OCI-LY7 (cell line): Measurements from ENCODE around the gene TBX6. TPM values are rescaled to one million over a fixed set of nuclear protein-coding genes. Genes with fewer than 3 reads are reported as not detected.
A peak's percentile ranks its signal among the peaks of the same experiment; 100 is the strongest.

ENCODE experiments used
- BruUV-seq: library from RNA; stranded (reverse); fragments of 400-500 nt; replicated peaks from 2 replicates; lab custom pipeline; 2021; lab: Mats Ljungman, UMichigan
- CTCF ChIA-PET: fragments of 300-600 bp; sonication (Branson Sonifier 250); formaldehyde crosslinking; loops from one replicate; lab custom pipeline; 2022; ENCODE audit warnings: antibody characterized with exemption; ENCODE audit not compliant: unreplicated experiment; lab: Charles Lee
- POLR2A ChIA-PET: fragments of 300-600 bp; sonication (Branson Sonifier 250); formaldehyde crosslinking; loops from one replicate; lab custom pipeline; 2022; ENCODE audit warnings: antibody characterized with exemption; lab: Charles Lee
- DNase-seq: peaks from one replicate; pipeline ENCODE4 v3.0.0-alpha.2; 2015; ENCODE audit warnings: low spot score
- H2AFZ ChIP-seq: fragments of 200-600 bp; sonication (generic), shearing (Covaris generic); 2 replicates; pipeline ENCODE4 v1.6.1; 2014; ENCODE audit warnings: mild to moderate bottlenecking, antibody characterized with exemption, low read length, moderate library complexity
- H3K27ac ChIP-seq: fragments of 200-600 bp; sonication (generic); 2 replicates; pipeline ENCODE4 v1.5.1; 2014; ENCODE audit warnings: mixed run types, low read depth, mild to moderate bottlenecking, moderate library complexity, low read length, inconsistent platforms; ENCODE audit not compliant: poor library complexity, severe bottlenecking
- H3K36me3 ChIP-seq: fragments of 200-600 bp; sonication (generic); 2 replicates; pipeline ENCODE4 v1.6.1; 2014; ENCODE audit warnings: mild to moderate bottlenecking, antibody characterized with exemption, low read length, moderate library complexity, mixed read lengths; ENCODE audit not compliant: insufficient read depth
- H3K4me1 ChIP-seq: fragments of 200-600 bp; sonication (generic); 2 replicates; pipeline ENCODE4 v1.5.1; 2014; ENCODE audit warnings: mild to moderate bottlenecking, low read length; ENCODE audit not compliant: insufficient read depth, poor library complexity, severe bottlenecking
- H3K4me2 ChIP-seq: fragments of 200-600 bp; sonication (generic); 2 replicates; pipeline ENCODE4 v1.6.1; 2014; ENCODE audit warnings: mild to moderate bottlenecking, low read length
- H3K4me3 ChIP-seq: fragments of 200-600 bp; sonication (generic); 2 replicates; pipeline ENCODE4 v1.5.1; 2014; ENCODE audit warnings: mild to moderate bottlenecking, low read depth, low read length; ENCODE audit not compliant: poor library complexity, severe bottlenecking
- H3K79me2 ChIP-seq: fragments of 200-600 bp; sonication (generic); 2 replicates; pipeline ENCODE4 v1.6.1; 2016; ENCODE audit warnings: low read depth, mild to moderate bottlenecking, low read length, moderate library complexity, mixed read lengths; ENCODE audit not compliant: insufficient read depth
- H3K9me2 ChIP-seq: fragments of 200-600 bp; sonication (generic); 2 replicates; pipeline ENCODE4 v1.6.1; 2016; ENCODE audit warnings: mild to moderate bottlenecking, low read length, mixed read lengths; ENCODE audit not compliant: insufficient read depth
- H3K9me3 ChIP-seq: fragments of 200-600 bp; sonication (generic); 2 replicates; pipeline ENCODE4 v1.6.1; 2014; ENCODE audit warnings: mild to moderate bottlenecking, mixed run types, low read length, mixed read lengths
- H4K20me1 ChIP-seq: fragments of 200-600 bp; sonication (generic); 2 replicates; pipeline ENCODE4 v1.6.1; 2014; ENCODE audit warnings: mild to moderate bottlenecking, antibody characterized with exemption, low read length, moderate library complexity, mixed read lengths; ENCODE audit not compliant: insufficient read depth
- EZH2phosphoT487 ChIP-seq: fragments of 200-600 bp; sonication (generic); IDR thresholded peaks from 2 replicates; pipeline ENCODE4 v1.6.1; 2018; ENCODE audit warnings: low read depth, borderline replicate concordance, mild to moderate bottlenecking, mixed run types, antibody characterized with exemption, low read length, moderate library complexity, mixed read lengths
- intact Hi-C: fragments of 100-400 bp; cut with micrococcal nuclease; formaldehyde crosslinking; loops from one replicate; pipeline ENCODE4 v1.10.0; 2022; ENCODE audit not compliant: unreplicated experiment
- total RNA-seq, 2 experiments: library from RNA; depleted of rRNA in 1 of 2; stranded (reverse); fragments of >200 nt in 1 of 2; shearing (Covaris generic) in 1 of 2; gene quantifications; 2 replicates each; pipeline ENCODE4 v1.2.3, GENCODE V29; 2014 to 2022
- TF ChIP-seq, protein P1 (sequence below): fragments of 200-600 bp; sonication (generic); conservative IDR thresholded peaks from 2 replicates; pipeline ENCODE4 v1.5.1; 2014; ENCODE audit warnings: mild to moderate bottlenecking, antibody characterized with exemption, low read length, moderate library complexity, mixed read lengths

The TBX6 gene
- total RNA-seq, 2 experiments from 2014 or later, result 1.4 to 3.7 TPM

DNA sequence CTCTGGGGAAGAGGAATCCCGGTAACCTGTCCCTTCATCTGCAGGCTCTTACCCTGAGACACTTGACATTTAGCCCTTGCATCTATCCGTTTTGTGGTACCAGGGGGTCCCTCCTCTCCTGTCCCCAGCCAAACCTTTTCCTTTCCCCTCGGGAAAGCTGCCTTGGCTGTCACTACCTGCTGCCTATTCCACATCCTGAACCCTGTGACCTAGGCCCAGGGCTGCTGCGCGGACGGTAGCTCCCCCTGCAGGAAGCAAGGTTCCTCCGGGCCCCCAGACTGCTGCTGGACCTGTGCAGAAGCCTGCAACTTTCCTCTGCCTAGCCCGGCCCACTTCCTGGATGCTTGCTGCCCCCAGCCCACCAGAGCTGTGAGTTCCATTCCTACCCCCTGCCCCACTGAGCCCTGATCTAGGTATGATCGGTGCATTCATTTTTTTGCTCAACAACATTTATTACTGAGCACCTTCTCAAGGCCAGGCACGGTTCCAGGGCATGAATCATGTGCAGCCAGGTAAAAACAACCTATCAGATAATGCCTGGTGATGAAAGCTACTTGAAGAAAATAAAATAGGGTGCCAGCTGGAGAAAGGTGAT lies 36.7 kb downstream of the TBX6 start:
- no peaks in the 10 kb centered on the region for H3K36me3 ChIP-seq
- H3K27ac ChIP-seq, result no peak overlapping the region
- no peaks in the 10 kb centered on the region for H3K9me3 ChIP-seq
- H3K4me3 ChIP-seq, result no peak overlapping the region
- no peak overlapping the region for H2AFZ ChIP-seq
- no peaks in the 10 kb centered on the region for H3K79me2 ChIP-seq
- peak; percentile 63 for DNase-seq
- TF ChIP-seq, protein P1, sequence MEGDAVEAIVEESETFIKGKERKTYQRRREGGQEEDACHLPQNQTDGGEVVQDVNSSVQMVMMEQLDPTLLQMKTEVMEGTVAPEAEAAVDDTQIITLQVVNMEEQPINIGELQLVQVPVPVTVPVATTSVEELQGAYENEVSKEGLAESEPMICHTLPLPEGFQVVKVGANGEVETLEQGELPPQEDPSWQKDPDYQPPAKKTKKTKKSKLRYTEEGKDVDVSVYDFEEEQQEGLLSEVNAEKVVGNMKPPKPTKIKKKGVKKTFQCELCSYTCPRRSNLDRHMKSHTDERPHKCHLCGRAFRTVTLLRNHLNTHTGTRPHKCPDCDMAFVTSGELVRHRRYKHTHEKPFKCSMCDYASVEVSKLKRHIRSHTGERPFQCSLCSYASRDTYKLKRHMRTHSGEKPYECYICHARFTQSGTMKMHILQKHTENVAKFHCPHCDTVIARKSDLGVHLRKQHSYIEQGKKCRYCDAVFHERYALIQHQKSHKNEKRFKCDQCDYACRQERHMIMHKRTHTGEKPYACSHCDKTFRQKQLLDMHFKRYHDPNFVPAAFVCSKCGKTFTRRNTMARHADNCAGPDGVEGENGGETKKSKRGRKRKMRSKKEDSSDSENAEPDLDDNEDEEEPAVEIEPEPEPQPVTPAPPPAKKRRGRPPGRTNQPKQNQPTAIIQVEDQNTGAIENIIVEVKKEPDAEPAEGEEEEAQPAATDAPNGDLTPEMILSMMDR, result peak; percentile 85
- no peak for TF ChIP-seq EZH2phosphoT487
- peaks cover 27% of the 10 kb centered on the region for H3K4me1 ChIP-seq
- BruUV-seq, result no TSS peak
- H3K4me2 ChIP-seq, result peak overlapping the region; percentile 23; the same call in 1 of the 2 replicates
- intact Hi-C loops, result no loop called here
- ChIA-PET POLR2A (interaction anchor here (0.6 to 1.0 kb wide), 3 partner anchors 9 to 82 kb away, joined by 3 to 10 read pairs (median 4); partner anchors contain the start of gene TAOK2), CTCF (interaction anchor here (0.5 to 1.6 kb wide), 3 partner anchors 9 to 285 kb away, joined by 3 to 4 read pairs (median 3); partner anchors contain the start of gene TBX6)
- H4K20me1 ChIP-seq, result no peaks in the 10 kb centered on the region
- H3K9me2 ChIP-seq, result no peaks in the 10 kb centered on the region

DNA sequence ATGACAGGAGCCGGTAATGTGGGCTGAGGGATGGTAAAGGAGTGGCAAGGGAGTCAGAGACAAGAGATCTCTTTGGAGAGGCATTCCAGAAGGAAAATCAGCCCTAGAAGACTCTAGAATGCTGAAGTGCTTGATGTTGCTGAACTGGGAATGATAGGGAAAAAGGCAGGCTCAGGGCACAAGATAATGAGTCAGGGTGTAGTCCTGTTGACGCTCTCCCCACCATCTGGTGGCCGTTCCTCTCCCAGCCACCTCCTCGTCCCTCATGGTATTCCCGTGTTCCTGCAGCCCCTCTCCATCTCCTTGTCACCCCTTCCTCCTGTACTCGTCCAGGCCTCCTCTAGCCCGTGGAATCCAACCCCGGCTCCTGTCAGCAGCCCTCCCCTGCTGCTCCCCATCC lies 37.3 kb downstream of the TBX6 start:
- Histone ChIP-seq H3K79me2 (no peaks in the 10 kb centered on the region), H3K9me3 (no peaks in the 10 kb centered on the region), H3K36me3 (no peaks in the 10 kb centered on the region), H4K20me1 (no peaks in the 10 kb centered on the region), H3K9me2 (no peaks in the 10 kb centered on the region), H3K27ac (no peak overlapping the region), H3K4me2 (peak overlapping the region; percentile 23; the same call in 1 of the 2 replicates), H2AFZ (no peak overlapping the region), H3K4me1 (peaks cover 27% of the 10 kb centered on the region), H3K4me3 (no peak overlapping the region)
- CTCF ChIA-PET, result interaction anchor here (0.5 to 1.6 kb wide), 2 partner anchors 38 to 285 kb away, joined by 3 read pairs; partner anchors contain the start of gene TBX6
- POLR2A ChIA-PET, result no interaction called here
- no peak for DNase-seq
- no TSS peak for BruUV-seq
- intact Hi-C loops, result no loop called here
- TF ChIP-seq, protein P1, result no peak
- TF ChIP-seq EZH2phosphoT487, result no peak
